Natural killer cell (primary cell): ENCODE measurements around the gene IQSEC1. TPM values are rescaled to one million over a fixed set of nuclear protein-coding genes. Genes with fewer than 3 reads are reported as not detected.
A peak's percentile ranks its signal among the peaks of the same experiment; 100 is the strongest.

Source experiments
- ATAC-seq, 3 donors: fragments of 150-1000 bp in 2 of 3; fragments of 200-7000 bp in 1 of 3; cut with Tn5 transposase; 1 replicate in 1 of 3; 2 replicates in 2 of 3; pipeline ENCODE4 v1.10.0; 2021; ENCODE audit warnings: mild to moderate bottlenecking in 2 of 3, moderate library complexity in 2 of 3
- DNase-seq, 2 donors: peaks; one replicate each; pipeline versions ENCODE4 v3.0.0 to v3.0.0-alpha.2; 2013 to 2021; ENCODE audit warnings: mixed read lengths in 1 of 2
- H3K27ac ChIP-seq: one replicate; pipeline ENCODE4 v1.5.1; 2013; ENCODE audit warnings: mild to moderate bottlenecking, low read length
- H3K27me3 ChIP-seq: one replicate; pipeline ENCODE4 v1.6.1; 2013; ENCODE audit warnings: low read length; ENCODE audit not compliant: control insufficient read depth, insufficient read depth
- H3K36me3 ChIP-seq: one replicate; pipeline ENCODE4 v1.6.1; 2013; ENCODE audit warnings: low read length; ENCODE audit not compliant: control insufficient read depth, insufficient read depth
- H3K4me1 ChIP-seq: one replicate; pipeline ENCODE4 v1.6.1; 2013; ENCODE audit warnings: low read length; ENCODE audit not compliant: control insufficient read depth, insufficient read depth
- H3K4me3 ChIP-seq: one replicate; pipeline ENCODE4 v1.5.1; 2013; ENCODE audit warnings: low read length
- H3K9me3 ChIP-seq: one replicate; pipeline ENCODE4 v1.6.1; 2013; ENCODE audit warnings: low read length; ENCODE audit not compliant: control insufficient read depth, insufficient read depth
- H3K27ac Mint-ChIP-seq, 2 donors: one replicate each; pipeline ENCODE4 v1.8.0; 2022; ENCODE audit warnings: mild to moderate bottlenecking in 2 of 2, mixed read lengths in 2 of 2, moderate library complexity in 1 of 2
- H3K27me3 Mint-ChIP-seq, 2 donors: one replicate each; pipeline ENCODE4 v1.8.0; 2022; ENCODE audit warnings: low read depth in 2 of 2, mixed read lengths in 2 of 2
- H3K36me3 Mint-ChIP-seq: one replicate; pipeline ENCODE4 v1.8.0; 2022; ENCODE audit warnings: mixed read lengths
- H3K4me1 Mint-ChIP-seq, 2 donors: one replicate each; pipeline ENCODE4 v1.8.0; 2022; ENCODE audit warnings: mixed read lengths in 2 of 2
- H3K4me3 Mint-ChIP-seq: one replicate; pipeline ENCODE4 v1.8.0; 2022; ENCODE audit warnings: mild to moderate bottlenecking, moderate library complexity, mixed read lengths
- H3K9me3 Mint-ChIP-seq, 2 donors: one replicate each; pipeline ENCODE4 v1.8.0; 2022; ENCODE audit warnings: mixed read lengths in 2 of 2
- CTCF ChIP-seq: fragments of 200-600 bp; IDR thresholded peaks from one replicate; pipeline ENCODE4 v1.8.0; 2022; ENCODE audit warnings: antibody characterized with exemption
- WGBS: methylation state at CpG from one replicate; pipeline ENCODE4 v1.1.7; 2013; ENCODE audit warnings: missing lambda C conversion rate; ENCODE audit not compliant: insufficient coverage; 5-methylcytosine and 5-hydroxymethylcytosine counted together
- intact Hi-C: fragments of 100-400 bp; cut with micrococcal nuclease; formaldehyde crosslinking; loops from one replicate; pipeline ENCODE4 v1.14.2; 2022
- total RNA-seq, 4 donors: library from RNA; stranded (reverse); fragments of 120-200 nt in 1 of 4; gene quantifications; one replicate each; pipeline versions ENCODE4 v1.2.3 to v1.2.4, GENCODE V29; 2013 to 2022

IQSEC1 gene
- total RNA-seq, result 100 to 1,000 TPM; 124 to 189 (median 138) TPM
- total RNA-seq (2013), result 68.3 TPM

DNA sequence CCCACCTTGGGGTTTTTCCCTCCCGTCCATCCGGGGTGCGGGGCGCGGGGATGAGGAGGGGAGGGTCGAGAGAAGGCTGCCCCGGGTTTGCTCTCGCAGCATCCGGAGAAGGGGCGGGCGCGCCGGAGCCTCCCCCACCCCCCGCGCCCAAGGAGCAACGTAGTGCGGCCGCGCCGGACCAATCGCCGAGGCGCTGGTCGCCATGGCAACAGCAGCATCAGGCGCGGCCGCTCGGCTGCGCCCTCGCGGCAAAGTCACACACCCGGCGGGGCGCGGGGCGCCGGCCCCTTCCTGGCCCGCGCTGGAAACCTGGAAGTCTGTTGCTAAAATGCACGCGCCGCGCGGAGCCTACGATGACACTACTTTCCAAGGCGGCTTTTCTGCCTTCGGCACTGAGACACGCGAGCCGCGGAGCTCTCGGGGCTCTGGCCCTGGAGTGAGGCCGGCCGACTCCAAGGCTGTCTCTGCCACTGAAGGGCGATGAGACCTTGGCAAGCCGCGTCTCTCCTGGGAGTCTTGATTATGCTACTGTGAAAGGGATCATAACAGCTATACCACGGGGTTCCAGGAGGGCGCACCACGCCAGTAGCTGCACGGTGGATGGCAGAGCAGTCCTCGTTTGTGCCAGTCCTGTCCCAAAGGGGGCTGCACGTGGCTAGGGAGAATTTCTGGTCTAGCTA, at the start of gene IQSEC1:
IQSEC1 (minus strand) TSS at position 104 of the 680 bp plus-strand sequence. CDS start 415 bp downstream, outside the sequence.
- Histone ChIP-seq H3K36me3 (no peaks in the 10 kb centered on the region), H3K4me1 (peaks cover 62% of the 10 kb centered on the region), H3K27me3 (no peaks in the 10 kb centered on the region), H3K4me3 (peak within 1 kb of the TSS; percentile 41), H3K27ac (peak within 1 kb of the TSS; percentile 80), H3K9me3 (no peaks in the 10 kb centered on the region)
- 7% methylated on average over 60 of the region's 63 CpGs for whole genome bisulfite sequencing
- TF ChIP-seq CTCF, result no peak
- peaks cover 39 to 54% of the 10 kb centered on the region in 2 donors for H3K4me1 Mint-ChIP-seq
- no peaks in the 10 kb centered on the region for H3K9me3 Mint-ChIP-seq
- peak within 1 kb of the TSS; percentile 93 to 94 for H3K27ac Mint-ChIP-seq
- H3K36me3 Mint-ChIP-seq, result no peaks in the 10 kb centered on the region
- DNase-seq (peak; percentile 83 to 91), ATAC-seq (peak; percentile 71 to 83 (median 81))
- peak within 1 kb of the TSS; percentile 82 for H3K4me3 Mint-ChIP-seq
- H3K27me3 Mint-ChIP-seq, result peaks cover 0 to 7% of the 10 kb centered on the region in 2 donors
- intact Hi-C loops, result no loop called here

DNA sequence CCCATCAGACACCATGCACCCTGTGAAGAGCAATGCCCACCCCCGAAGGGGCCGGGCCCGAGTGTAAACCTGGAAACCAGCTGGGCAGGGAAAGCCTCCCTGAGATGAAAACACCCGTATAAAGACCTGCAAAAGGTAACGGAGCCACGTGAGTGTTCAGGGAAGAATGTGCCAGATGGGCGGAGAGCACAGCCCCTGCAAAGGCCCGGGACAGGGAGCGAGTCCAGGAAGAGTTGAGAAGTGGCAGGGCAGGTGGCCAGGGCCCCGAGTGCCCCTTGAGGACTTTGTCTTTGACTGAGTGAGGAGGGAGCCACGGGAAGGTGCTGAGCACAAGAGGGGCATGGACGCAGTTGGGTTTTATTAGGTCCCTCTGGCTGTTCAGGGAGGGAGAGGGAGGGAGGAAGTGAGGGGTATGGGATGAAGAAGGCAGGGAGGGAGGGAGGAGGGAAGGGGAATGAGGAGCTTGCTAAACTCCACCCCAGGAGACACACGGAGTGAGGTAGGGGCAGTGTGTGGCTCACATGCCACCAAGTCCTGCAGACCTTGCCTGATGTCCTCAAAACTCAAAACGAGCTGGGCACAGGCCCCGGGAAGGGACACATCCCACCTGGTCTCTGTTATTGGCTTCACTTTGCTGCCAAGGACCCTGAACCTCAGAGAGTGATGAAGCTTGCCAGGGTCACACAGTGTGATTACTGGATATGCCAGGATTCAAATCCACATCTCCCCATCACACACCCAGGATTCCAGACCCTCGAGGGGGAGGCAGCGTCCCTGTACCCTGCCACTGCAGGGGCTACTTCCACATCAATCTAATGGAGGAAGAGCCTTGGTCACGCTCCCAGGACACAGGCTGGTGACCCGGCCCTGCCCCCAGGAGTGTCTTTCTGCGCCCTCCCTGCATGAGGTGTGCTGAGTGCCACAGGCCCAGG, 49.1 kb upstream of the IQSEC1 start:
- intact Hi-C loops, result no loop called here
- Mint-ChIP-seq H3K36me3 (no peaks in the 10 kb centered on the region), H3K4me3 (no peak overlapping the region), H3K9me3 (no peaks in the 10 kb centered on the region), H3K27ac (no peak overlapping the region), H3K27me3 (peaks cover 0 to 3% of the 10 kb centered on the region in 2 donors), H3K4me1 (no peaks in the 10 kb centered on the region)
- TF ChIP-seq CTCF, result no peak
- Histone ChIP-seq H3K4me3 (no peak overlapping the region), H3K36me3 (no peaks in the 10 kb centered on the region), H3K4me1 (no peaks in the 10 kb centered on the region), H3K27me3 (no peaks in the 10 kb centered on the region), H3K27ac (no peak overlapping the region), H3K9me3 (no peaks in the 10 kb centered on the region)
- no peak for ATAC-seq
- 76% methylated on average over 20 of the region's 20 CpGs for WGBS
- DNase-seq, result no peak

DNA sequence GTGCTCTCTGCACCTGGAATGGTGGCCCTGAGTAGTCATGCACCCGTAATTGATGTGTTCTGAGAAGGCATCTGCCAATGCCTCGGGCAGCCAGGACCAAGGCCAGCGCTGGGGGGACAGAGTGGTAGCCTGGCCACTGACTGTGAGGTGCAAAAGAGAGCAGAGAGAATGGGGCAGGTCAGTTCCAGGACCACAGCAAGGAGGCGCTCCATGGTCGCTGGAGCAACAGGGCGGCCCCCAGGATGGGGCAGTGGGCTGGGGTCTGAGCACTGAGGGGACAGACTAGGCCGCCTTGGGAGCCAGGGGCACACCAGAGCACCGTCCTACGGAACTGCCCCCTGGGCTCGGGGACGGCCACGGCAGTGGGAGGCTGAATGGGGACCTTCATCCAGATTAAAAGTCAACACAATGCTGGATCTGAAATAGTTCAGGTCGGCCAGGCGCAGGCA, 48.3 kb upstream of the IQSEC1 start:
- TF ChIP-seq CTCF, result no peak
- DNase-seq, result no peak
- intact Hi-C loops, result no loop called here
- Histone ChIP-seq H3K27me3 (no peaks in the 10 kb centered on the region), H3K4me3 (no peak overlapping the region), H3K36me3 (no peaks in the 10 kb centered on the region), H3K9me3 (no peaks in the 10 kb centered on the region), H3K27ac (no peak overlapping the region), H3K4me1 (no peaks in the 10 kb centered on the region)
- Mint-ChIP-seq H3K4me1 (no peaks in the 10 kb centered on the region), H3K36me3 (no peaks in the 10 kb centered on the region), H3K9me3 (no peaks in the 10 kb centered on the region), H3K4me3 (no peak overlapping the region), H3K27me3 (peaks cover 0 to 3% of the 10 kb centered on the region in 2 donors), H3K27ac (no peak overlapping the region)
- no peak for ATAC-seq
- 90% methylated on average over 14 of the region's 14 CpGs for WGBS
